Mammary epithelial cell (primary cell): ENCODE measurements around the gene IGFN1.

Source experiments
- CTCF ChIP-seq, 2 donors: IDR thresholded peaks in 1 of 2; conservative IDR thresholded peaks in 1 of 2; 2 replicates each; pipeline ENCODE4 v1.5.1; 2011 to 2012; ENCODE audit warnings: inconsistent platforms in 2 of 2, low read length in 2 of 2, mild to moderate bottlenecking in 2 of 2, control low read depth in 1 of 2, low read depth in 1 of 2; ENCODE audit not compliant: insufficient read depth in 1 of 2; ENCODE audit errors: extremely low read depth in 1 of 2
- EZH2 ChIP-seq: IDR thresholded peaks from 2 replicates; pipeline ENCODE4 v1.6.1; 2012; ENCODE audit warnings: low read length, inconsistent platforms, borderline replicate concordance

GRCh38 chr1:201214886-201215285 lies 24.3 kb downstream of the IGFN1 start:
- TF ChIP-seq CTCF (conservative IDR thresholded peaks at IDR 0.05 in 1 of 2, IDR thresholded peaks at IDR 0.05 in 1 of 2; ENCODE audit: extremely low read depth in 1 of 2, insufficient read depth in 1 of 2, low read depth in 1 of 2, low read length in 2 of 2) (no peak), EZH2 (no peak)
